Measurements from ENCODE around the gene ZNF211. TPM values are rescaled to one million over a fixed set of nuclear protein-coding genes. Genes with fewer than 3 reads are reported as not detected.

ZNF211 gene
- total and polyA plus RNA-seq, 9 of the 15 experiments (the other 6 are each of a cell fraction or from before 2014, with no cell fraction given), result 1.3 to 11.6 (median 4.5) TPM

GRCh38 chr19:57632987-57633831 is at the start of gene ZNF211 (continued):
- TF ChIP-seq ZNF589 (CRISPR knock-in tag; IDR thresholded peaks at IDR 0.05; ENCODE audit: low read depth) (no peak), FOXJ2 (tag; IDR thresholded peaks at IDR 0.05) (no peak), MTF1 (CRISPR knock-in tag; IDR thresholded peaks at IDR 0.05; ENCODE audit: borderline replicate concordance) (no peak), HMBOX1 (IDR thresholded peaks at IDR 0.05) (no peak), E2F5 (CRISPR knock-in tag; IDR thresholded peaks at IDR 0.05) (no peak), RFX1 (IDR thresholded peaks at IDR 0.05) (no peak), GABPA (tag; conservative IDR thresholded peaks at IDR 0.05; ENCODE audit: low read depth) (peak; percentile 94), PATZ1 (CRISPR knock-in tag; IDR thresholded peaks at IDR 0.05; ENCODE audit: borderline replicate concordance) (no peak), BACH1 (tag; IDR thresholded peaks at IDR 0.05) (no peak), MAFK (IDR thresholded peaks at IDR 0.05; ENCODE audit: low read length) (no peak), ZZZ3 (IDR thresholded peaks at IDR 0.05) (no peak), ETS2 (tag; IDR thresholded peaks at IDR 0.05; ENCODE audit: borderline replicate concordance, poor library complexity, severe bottlenecking) (no peak), ZKSCAN3 (CRISPR knock-in tag; IDR thresholded peaks at IDR 0.05) (no peak), ZNF311 (CRISPR knock-in tag; IDR thresholded peaks at IDR 0.05) (no peak), PHB (CRISPR knock-in tag; IDR thresholded peaks at IDR 0.05) (no peak), PREB (CRISPR knock-in tag; IDR thresholded peaks at IDR 0.05) (peak; percentile 90; the same call in 1 of the 2 replicates), CHD1 (IDR thresholded peaks at IDR 0.05; ENCODE audit: low read length) (no peak), ZNF23 (CRISPR knock-in tag; IDR thresholded peaks at IDR 0.05) (no peak), NR3C1 (CRISPR knock-in tag; IDR thresholded peaks at IDR 0.05) (no peak)

Measured in K562 (cell line).